Stimulated activated naive CD8-positive, alpha-beta T cell treated with anti-CD3 and anti-CD28 coated beads, Interleukin-15, Interleukin-2, amounts not matched to agents 100 ng/mL and 50 ng/mL, for 24 hours (primary cell): Measurements from ENCODE around the gene CD48.

Experiments
- H3K27ac Mint-ChIP-seq: one replicate; pipeline ENCODE4 v1.8.0; 2021; ENCODE audit warnings: mild to moderate bottlenecking, mixed read lengths
- H3K27me3 Mint-ChIP-seq: one replicate; pipeline ENCODE4 v1.8.0; 2021; ENCODE audit warnings: mixed read lengths
- H3K36me3 Mint-ChIP-seq: one replicate; pipeline ENCODE4 v1.8.0; 2021; ENCODE audit warnings: low read depth, mixed read lengths
- H3K4me1 Mint-ChIP-seq: one replicate; pipeline ENCODE4 v1.8.0; 2021; ENCODE audit warnings: low read depth, mixed read lengths
- H3K4me3 Mint-ChIP-seq: one replicate; pipeline ENCODE4 v1.8.0; 2021; ENCODE audit warnings: mild to moderate bottlenecking, mixed read lengths
- H3K9me3 Mint-ChIP-seq: one replicate; pipeline ENCODE4 v1.8.0; 2021; ENCODE audit warnings: mixed read lengths

CD48 gene

GRCh38 chr1:160682983-160683865 lies 28.4 kb downstream of the CD48 start:
- H3K9me3 Mint-ChIP-seq, result no peaks in the 10 kb centered on the region
- H3K27ac Mint-ChIP-seq, result peak overlapping the region; percentile 92
- H3K27me3 Mint-ChIP-seq, result no peaks in the 10 kb centered on the region
- H3K36me3 Mint-ChIP-seq, result peaks cover 97% of the 10 kb centered on the region
- H3K4me1 Mint-ChIP-seq, result peaks cover 85% of the 10 kb centered on the region
- H3K4me3 Mint-ChIP-seq, result peak overlapping the region; percentile 61

- H3K4me3 Mint-ChIP-seq, result peak overlapping the region; percentile 44
- H3K9me3 Mint-ChIP-seq, result no peaks in the 10 kb centered on the region
- H3K4me1 Mint-ChIP-seq, result peaks cover 85% of the 10 kb centered on the region
- peaks cover 97% of the 10 kb centered on the region for H3K36me3 Mint-ChIP-seq
- H3K27ac Mint-ChIP-seq, result peak overlapping the region; percentile 92
- H3K27me3 Mint-ChIP-seq, result no peaks in the 10 kb centered on the region
These were observed 29.8 kb downstream of the CD48 start for GRCh38 chr1:160681891-160682140.

GRCh38 chr1:160681066-160681890 lies 30.3 kb downstream of the CD48 start:
- peaks cover 94% of the 10 kb centered on the region for H3K36me3 Mint-ChIP-seq
- no peaks in the 10 kb centered on the region for H3K27me3 Mint-ChIP-seq

GRCh38 chr1:160680399-160680798 lies 31.2 kb downstream of the CD48 start:
- peaks cover 88% of the 10 kb centered on the region for H3K36me3 Mint-ChIP-seq
- H3K27ac Mint-ChIP-seq, result peak overlapping the region; percentile 92
- peaks cover 73% of the 10 kb centered on the region for H3K4me1 Mint-ChIP-seq
- H3K27me3 Mint-ChIP-seq, result no peaks in the 10 kb centered on the region
- no peak overlapping the region for H3K4me3 Mint-ChIP-seq
- no peaks in the 10 kb centered on the region for H3K9me3 Mint-ChIP-seq

More at GRCh38 chr1:160681066-160681890, 30.3 kb downstream of the CD48 start:
- no peaks in the 10 kb centered on the region for H3K9me3 Mint-ChIP-seq
- peak overlapping the region; percentile 92 for H3K27ac Mint-ChIP-seq
- peak overlapping the region; percentile 8 for H3K4me3 Mint-ChIP-seq
- H3K4me1 Mint-ChIP-seq, result peaks cover 82% of the 10 kb centered on the region

- H3K27ac Mint-ChIP-seq, result peak overlapping the region; percentile 92
- peaks cover 68% of the 10 kb centered on the region for H3K4me1 Mint-ChIP-seq
- H3K4me3 Mint-ChIP-seq, result no peak overlapping the region
- H3K36me3 Mint-ChIP-seq, result peaks cover 83% of the 10 kb centered on the region
- H3K9me3 Mint-ChIP-seq, result no peaks in the 10 kb centered on the region
- H3K27me3 Mint-ChIP-seq, result no peaks in the 10 kb centered on the region
These were observed 31.7 kb downstream of the CD48 start for GRCh38 chr1:160679893-160680292.

GRCh38 chr1:160676869-160677597 lies 34.6 kb downstream of the CD48 start:
- Mint-ChIP-seq H3K4me1 (peaks cover 39% of the 10 kb centered on the region), H3K9me3 (no peaks in the 10 kb centered on the region), H3K36me3 (peaks cover 55% of the 10 kb centered on the region), H3K27ac (peak overlapping the region; percentile 64), H3K27me3 (no peaks in the 10 kb centered on the region), H3K4me3 (peak overlapping the region; percentile 2)

GRCh38 chr1:160675641-160676410 lies 35.8 kb downstream of the CD48 start:
- Mint-ChIP-seq H3K36me3 (peaks cover 49% of the 10 kb centered on the region), H3K27ac (peak overlapping the region; percentile 31), H3K27me3 (no peaks in the 10 kb centered on the region), H3K4me1 (peaks cover 36% of the 10 kb centered on the region), H3K9me3 (no peaks in the 10 kb centered on the region), H3K4me3 (no peak overlapping the region)

GRCh38 chr1:160674415-160674814 lies 37.2 kb downstream of the CD48 start:
- H3K27me3 Mint-ChIP-seq, result no peaks in the 10 kb centered on the region
- H3K4me3 Mint-ChIP-seq, result no peak overlapping the region
- peaks cover 9% of the 10 kb centered on the region for H3K9me3 Mint-ChIP-seq
- no peak overlapping the region for H3K27ac Mint-ChIP-seq
- H3K4me1 Mint-ChIP-seq, result peaks cover 38% of the 10 kb centered on the region
- H3K36me3 Mint-ChIP-seq, result peaks cover 44% of the 10 kb centered on the region

- Mint-ChIP-seq H3K27ac (no peak overlapping the region), H3K36me3 (peaks cover 39% of the 10 kb centered on the region), H3K4me1 (peaks cover 31% of the 10 kb centered on the region), H3K4me3 (no peak overlapping the region), H3K9me3 (peaks cover 9% of the 10 kb centered on the region), H3K27me3 (no peaks in the 10 kb centered on the region)
These were observed 38.6 kb downstream of the CD48 start for GRCh38 chr1:160672789-160673695.

GRCh38 chr1:160671603-160672517 lies 39.8 kb downstream of the CD48 start:
- Mint-ChIP-seq H3K4me3 (no peak overlapping the region), H3K4me1 (peaks cover 30% of the 10 kb centered on the region), H3K27me3 (no peaks in the 10 kb centered on the region), H3K36me3 (peaks cover 28% of the 10 kb centered on the region), H3K27ac (no peak overlapping the region), H3K9me3 (peaks cover 9% of the 10 kb centered on the region)

- H3K9me3 Mint-ChIP-seq, result peaks cover 9% of the 10 kb centered on the region
- H3K27ac Mint-ChIP-seq, result peak overlapping the region; percentile 28
- peaks cover 22% of the 10 kb centered on the region for H3K36me3 Mint-ChIP-seq
- H3K27me3 Mint-ChIP-seq, result no peaks in the 10 kb centered on the region
- H3K4me1 Mint-ChIP-seq, result peaks cover 39% of the 10 kb centered on the region
- no peak overlapping the region for H3K4me3 Mint-ChIP-seq
These were observed 40.9 kb downstream of the CD48 start for GRCh38 chr1:160670701-160671100.

- H3K4me1 Mint-ChIP-seq, result peaks cover 48% of the 10 kb centered on the region
- no peak overlapping the region for H3K27ac Mint-ChIP-seq
- H3K4me3 Mint-ChIP-seq, result no peak overlapping the region
- H3K27me3 Mint-ChIP-seq, result no peaks in the 10 kb centered on the region
- peaks cover 9% of the 10 kb centered on the region for H3K9me3 Mint-ChIP-seq
- H3K36me3 Mint-ChIP-seq, result peaks cover 22% of the 10 kb centered on the region
These were observed 41.8 kb downstream of the CD48 start for GRCh38 chr1:160669802-160670201.

GRCh38 chr1:160669276-160669675 lies 42.3 kb downstream of the CD48 start:
- Mint-ChIP-seq H3K27ac (no peak overlapping the region), H3K9me3 (peaks cover 9% of the 10 kb centered on the region), H3K4me1 (peaks cover 53% of the 10 kb centered on the region), H3K4me3 (no peak overlapping the region), H3K27me3 (no peaks in the 10 kb centered on the region), H3K36me3 (peaks cover 22% of the 10 kb centered on the region)
